Pancreas (tissue), 10 donors: ENCODE measurements around the gene PLPP1. TPM values are rescaled to one million over a fixed set of nuclear protein-coding genes. Genes with fewer than 3 reads are reported as not detected.

Experiments used
- ATAC-seq, 4 donors: fragments of 200-7000 bp; cut with Tn5 transposase; one replicate each; pipeline versions ENCODE4 v1.8.0 to v1.9.1; 2020; ENCODE audit warnings: mild to moderate bottlenecking in 4 of 4, moderate library complexity in 4 of 4
- DNase-seq, 6 donors: peaks; one replicate each; pipeline ENCODE4 v3.0.0-alpha.2; 2020
- FAIRE-seq: peaks from 2 replicates; lab custom pipeline; 2012; peaks lifted over from hg19 to GRCh38; lab: Jason Lieb, UNC
- H3K27ac ChIP-seq, 4 donors: fragments of 200-600 bp; sonication (generic); 1 replicate in 3 of 4; 2 replicates in 1 of 4; pipeline versions ENCODE4 v1.5.0 to v1.8.0; 2020
- H3K27me3 ChIP-seq, 4 donors: fragments of 200-600 bp; one replicate each; pipeline ENCODE4 v1.8.0; 2021
- H3K36me3 ChIP-seq, 3 donors: fragments of 200-600 bp; sonication (generic) in 1 of 3; one replicate each; pipeline versions ENCODE4 v1.5.0 to v1.8.0; 2020 to 2021
- H3K4me1 ChIP-seq, 3 donors: fragments of 200-600 bp; one replicate each; pipeline ENCODE4 v1.8.0; 2021
- H3K4me3 ChIP-seq, 4 donors: fragments of 200-600 bp; sonication (generic) in 2 of 4; one replicate each; pipeline versions ENCODE4 v1.5.0 to v1.8.0; 2020 to 2021
- H3K9me3 ChIP-seq, 4 donors: fragments of 200-600 bp; one replicate each; pipeline ENCODE4 v1.8.0; 2021
- CTCF ChIP-seq, 4 donors: fragments of 200-600 bp; sonication (generic) in 3 of 4; IDR thresholded peaks; one replicate each; pipeline versions ENCODE4 v1.5.0 to v1.8.0; 2021; ENCODE audit warnings: antibody characterized with exemption in 4 of 4
- WGBS, 2 donors: extraction: QIAGEN DNeasy Blood & Tissue Kit; methylation state at CpG; one replicate each; pipeline ENCODE4 v1.1.7; 2013; 5-methylcytosine and 5-hydroxymethylcytosine counted together
- intact Hi-C, 3 donors: fragments of 100-400 bp; cut with DNase I; formaldehyde crosslinking; loops; one replicate each; pipeline versions ENCODE4 v1.11.1 to v1.14.2; 2022
- polyA plus RNA-seq, 2 donors: library from polyadenylated mRNA; stranded (reverse); fragments of 200-250 nt; gene quantifications; one replicate each; pipeline ENCODE4 v1.2.3, GENCODE V29; 2013
- total RNA-seq, 6 donors: library from RNA; stranded (reverse); fragmentation: NEBNext Ultra II Directional in 4 of 6; extraction: Animal tissue kit (Norgen Biotek cat#: 25700) in 4 of 6; gene quantifications; one replicate each; pipeline versions ENCODE4 v1.2.1 to v1.2.4, GENCODE V29; 2021 to 2023
- donor health status: healthy with polysubstance abuse.
- donor health status: DM: no; HTN: no; CAD: no; lungs with moderate emphysema.
- donor health status: DM: no; HTN: no; CAD: no.
- donor health status: control.
- donor health status: control.
- donor health status: Bipolar disorder and iron deficiency.
- donor health status: DM: yes; HTN: yes; CAD: no.
- donor health status: DM: no; HTN: no; CAD: no.
- donor health status: DM: no; HTN: no; CAD: no.
- donor health status: DM: yes; HTN: yes; CAD: no.

Gene PLPP1
- total and polyA plus RNA-seq, 8 donors, result 11.5 to 34.9 (median 20.6) TPM

GRCh38 chr5:55523293-55523692 lies 11.5 kb downstream of the PLPP1 start:
- Histone ChIP-seq H3K4me1 (peaks cover 11 to 40% (median 23%) of the 10 kb centered on the region in 3 donors), H3K4me3 (no peak overlapping the region), H3K27me3 (no peaks in the 10 kb centered on the region), H3K36me3 (no peaks in the 10 kb centered on the region), H3K9me3 (no peaks in the 10 kb centered on the region), H3K27ac (no peak overlapping the region)
- intact Hi-C loops, result no loop called here
- FAIRE-seq (no peak), DNase-seq (no peak), ATAC-seq (no peak)
- no peak for TF ChIP-seq CTCF (IDR thresholded peaks at IDR 0.05)
- 97 to 98% methylated on average over 2 of the region's 2 CpGs for WGBS, 2 donors

GRCh38 chr5:55521881-55522280 lies 12.9 kb downstream of the PLPP1 start:
- no peak for TF ChIP-seq CTCF (IDR thresholded peaks at IDR 0.05)
- Histone ChIP-seq H3K27me3 (no peaks in the 10 kb centered on the region), H3K36me3 (no peaks in the 10 kb centered on the region), H3K4me3 (no peak overlapping the region), H3K4me1 (peaks cover 22 to 50% (median 37%) of the 10 kb centered on the region in 3 donors), H3K9me3 (no peaks in the 10 kb centered on the region), H3K27ac (no peak overlapping the region)
- WGBS, 2 donors, result 24 to 27% methylated on average over 5 of the region's 5 CpGs
- ATAC-seq (no peak), FAIRE-seq (no peak), DNase-seq (no peak)
- intact Hi-C loops, result no loop called here

GRCh38 chr5:55520117-55520839 lies 14.5 kb downstream of the PLPP1 start:
- Histone ChIP-seq H3K9me3 (no peaks in the 10 kb centered on the region), H3K36me3 (no peaks in the 10 kb centered on the region), H3K4me3 (no peak overlapping the region), H3K4me1 (peaks cover 24 to 63% (median 40%) of the 10 kb centered on the region in 3 donors), H3K27me3 (no peaks in the 10 kb centered on the region), H3K27ac (peak overlapping the region in 2 of 4 donors; percentile 65 to 67)
- 87 to 88% methylated on average over 2 of the region's 2 CpGs for WGBS, 2 donors
- FAIRE-seq (no peak), ATAC-seq (peak; percentile 10 to 36 (median 24)), DNase-seq (no peak)
- intact Hi-C loops, result no loop called here
- TF ChIP-seq CTCF (IDR thresholded peaks at IDR 0.05), result no peak

- H3K4me3 ChIP-seq, result no peak overlapping the region
- no peak for DNase-seq
- peak overlapping the region in 2 of 4 donors; percentile 65 to 67 for H3K27ac ChIP-seq
- no peaks in the 10 kb centered on the region for H3K27me3 ChIP-seq
- no peak for TF ChIP-seq CTCF (IDR thresholded peaks at IDR 0.05)
- no peaks in the 10 kb centered on the region for H3K36me3 ChIP-seq
- intact Hi-C loops, result no loop called here
- FAIRE-seq, result peak; percentile 67
- peak; percentile 63 to 89 (median 82) for ATAC-seq
- peaks cover 27 to 75% (median 41%) of the 10 kb centered on the region in 3 donors for H3K4me1 ChIP-seq
- no peaks in the 10 kb centered on the region for H3K9me3 ChIP-seq
Measured at GRCh38 chr5:55518831-55519390, 15.9 kb downstream of the PLPP1 start.

- Histone ChIP-seq H3K36me3 (no peaks in the 10 kb centered on the region), H3K4me3 (no peak overlapping the region), H3K27me3 (no peaks in the 10 kb centered on the region), H3K4me1 (peaks cover 27 to 72% (median 41%) of the 10 kb centered on the region in 3 donors), H3K9me3 (no peaks in the 10 kb centered on the region), H3K27ac (peak overlapping the region in 2 of 4 donors; percentile 65 to 67)
- FAIRE-seq (no peak), DNase-seq (no peak), ATAC-seq (no peak)
- 96 to 97% methylated on average over 7 of the region's 7 CpGs for WGBS, 2 donors
- intact Hi-C loops, result no loop called here
- TF ChIP-seq CTCF (IDR thresholded peaks at IDR 0.05), result no peak
Measured at GRCh38 chr5:55517804-55518203, 17.0 kb downstream of the PLPP1 start.
